ENCODE results near the gene PTGR1. TPM values are rescaled to one million over a fixed set of nuclear protein-coding genes. Genes with fewer than 3 reads are reported as not detected.

Gene PTGR1
- total and polyA plus RNA-seq, 2 experiments from 2014 or later, result 19.1 to 24.7 TPM

GRCh38 chr9:111648066-111648465 lies 48.6 kb upstream of the PTGR1 start (continued):
- TF ChIP-seq ZNF462 (CRISPR knock-in tag; IDR thresholded peaks at IDR 0.05), result no peak

GRCh38 chr9:111646417-111646816 lies 47.0 kb upstream of the PTGR1 start:
- ATAC-seq, result no peak
- Histone ChIP-seq H2AFZ (no peak overlapping the region), H3K27me3 (ENCODE audit: insufficient read depth) (no peaks in the 10 kb centered on the region), H3K79me2 (replicated peaks; ENCODE audit: insufficient read depth) (0 out of 2 replicates have a peak, but pooled peaks cover 10% of the 10 kb centered on the region), H4K20me1 (replicated peaks; ENCODE audit: insufficient read depth) (no peaks in the 10 kb centered on the region), H3K27ac (ENCODE audit: low read depth) (no peak overlapping the region), H3K4me3 (no peak overlapping the region), H3K4me2 (no peak overlapping the region), H3K9me2 (ENCODE audit: insufficient read depth) (no peaks in the 10 kb centered on the region), H3K36me3 (ENCODE audit: insufficient read depth) (peaks cover 4% of the 10 kb centered on the region; the same call in 1 of the 2 replicates), H3F3A (replicated peaks; ENCODE audit: low read depth) (no peaks in the 10 kb centered on the region), H3K4me1 (ENCODE audit: insufficient read depth) (no peaks in the 10 kb centered on the region)
- Mint-ChIP-seq H3K27me3 (ENCODE audit: insufficient read depth, low read depth, poor library complexity) (peaks cover 2% of the 10 kb centered on the region), H3K9me3 (no peaks in the 10 kb centered on the region; the same call in 2 of the 3 replicates), H3K4me3 (no peak overlapping the region), H3K36me3 (ENCODE audit: low read depth) (peaks cover 35% of the 10 kb centered on the region; the same call in 2 of the 3 replicates), H3K4me1 (no peaks in the 10 kb centered on the region), H3K27ac (no peak overlapping the region)
- no peak for DNase-seq (ENCODE audit: low spot score)
- TF ChIP-seq EZH2 (IDR thresholded peaks at IDR 0.05; ENCODE audit: low read depth, unreplicated experiment), result no peak
- TF ChIP-seq ZNF462 (CRISPR knock-in tag; IDR thresholded peaks at IDR 0.05), result no peak
- no peak for TF ChIP-seq ZNF331 (CRISPR knock-in tag; IDR thresholded peaks at IDR 0.05; ENCODE audit: low read depth)
- TF ChIP-seq REST (IDR thresholded peaks at IDR 0.05; ENCODE audit: unreplicated experiment), result no peak
- TF ChIP-seq ZNF114 (CRISPR knock-in tag; IDR thresholded peaks at IDR 0.05), result no peak
- TF ChIP-seq JUNB (IDR thresholded peaks at IDR 0.05; ENCODE audit: unreplicated experiment), result no peak

All from GM23338 (cell line).